IMR-90 (cell line): ENCODE results near the gene CTTN. TPM values are rescaled to one million over a fixed set of nuclear protein-coding genes. Genes with fewer than 3 reads are reported as not detected.

Experiments
- ATAC-seq: fragments of 200-7000 bp; cut with Tn5 transposase; 2 replicates; pipeline ENCODE4 v1.9.1; 2020; ENCODE audit warnings: low read depth, mild to moderate bottlenecking, moderate library complexity
- BruUV-seq: library from RNA; stranded (reverse); fragments of 400-500 nt; replicated peaks from 2 replicates; lab custom pipeline; 2021; lab: Mats Ljungman, UMichigan
- CTCF ChIA-PET: fragments of 300-600 bp; formaldehyde crosslinking; extraction: SDS; loops from one replicate; lab custom pipeline; 2021; ENCODE audit warnings: antibody characterized with exemption; lab: Yijun Ruan, JAX
- POLR2A ChIA-PET: fragments of 300-600 bp; sonication (Branson Sonifier 250); formaldehyde crosslinking; loops from one replicate; lab custom pipeline; 2022; ENCODE audit warnings: antibody characterized with exemption; ENCODE audit not compliant: unreplicated experiment; lab: Charles Lee
- DNase-seq: peaks from one replicate; pipeline ENCODE4 v3.0.0; 2013
- H2AFZ ChIP-seq: replicated peaks from 2 replicates; pipeline ENCODE3; 2013; ENCODE audit warnings: low read length, mild to moderate bottlenecking; ENCODE audit not compliant: poor library complexity
- H2AK5ac ChIP-seq: 2 replicates; pipeline ENCODE4 v1.6.1; 2013; ENCODE audit warnings: low read depth, low read length, inconsistent platforms
- H2AK9ac ChIP-seq: replicated peaks from 2 replicates; pipeline ENCODE3; 2013; ENCODE audit warnings: mild to moderate bottlenecking, low read depth, low read length, moderate library complexity; ENCODE audit not compliant: poor library complexity
- H2BK120ac ChIP-seq: 2 replicates; pipeline ENCODE4 v1.6.1; 2013; ENCODE audit warnings: low read depth, low read length, inconsistent platforms
- H2BK15ac ChIP-seq: 3 replicates; pipeline ENCODE4 v1.6.1; 2013; ENCODE audit warnings: low read depth, low read length, inconsistent platforms
- H2BK20ac ChIP-seq: 2 replicates; pipeline ENCODE4 v1.6.1; 2013; ENCODE audit warnings: low read depth, mild to moderate bottlenecking, inconsistent platforms, low read length, moderate library complexity
- H2BK5ac ChIP-seq: 2 replicates; pipeline ENCODE4 v1.6.1; 2013; ENCODE audit warnings: mild to moderate bottlenecking, low read depth, low read length, inconsistent platforms; ENCODE audit not compliant: poor library complexity, severe bottlenecking
- H3K14ac ChIP-seq: replicated peaks from 2 replicates; pipeline ENCODE4 v1.6.1; 2013; ENCODE audit warnings: low read depth, low read length, inconsistent platforms
- H3K18ac ChIP-seq: 2 replicates; pipeline ENCODE4 v1.6.1; 2013; ENCODE audit warnings: low read depth, low read length, control low read depth
- H3K23ac ChIP-seq: 2 replicates; pipeline ENCODE4 v1.6.1; 2013; ENCODE audit warnings: low read depth, low read length, inconsistent platforms
- H3K27ac ChIP-seq: 2 replicates; pipeline ENCODE4 v1.5.1; 2013; ENCODE audit warnings: mild to moderate bottlenecking, control low read depth, low read length; ENCODE audit not compliant: insufficient read depth
- H3K27me3 ChIP-seq: 2 replicates; pipeline ENCODE4 v1.6.1; 2013; ENCODE audit warnings: low read length; ENCODE audit not compliant: control insufficient read depth, insufficient read depth
- H3K36me3 ChIP-seq: 2 replicates; pipeline ENCODE4 v1.6.1; 2013; ENCODE audit warnings: low read length, mixed read lengths; ENCODE audit not compliant: control insufficient read depth, insufficient read depth
- H3K4ac ChIP-seq: 2 replicates; pipeline ENCODE4 v1.6.1; 2013; ENCODE audit warnings: low read depth, low read length, inconsistent platforms
- H3K4me1 ChIP-seq: 2 replicates; pipeline ENCODE4 v1.6.1; 2013; ENCODE audit warnings: low read length, mixed read lengths; ENCODE audit not compliant: control insufficient read depth, insufficient read depth
- H3K4me2 ChIP-seq: 2 replicates; pipeline ENCODE4 v1.6.1; 2013; ENCODE audit warnings: low read depth, mild to moderate bottlenecking, control low read depth, low read length, moderate library complexity
- H3K4me3 ChIP-seq: 2 replicates; pipeline ENCODE4 v1.5.1; 2013; ENCODE audit warnings: low read depth, mild to moderate bottlenecking, control low read depth, low read length, moderate library complexity; ENCODE audit not compliant: insufficient read depth
- H3K56ac ChIP-seq: 2 replicates; pipeline ENCODE4 v1.6.1; 2013; ENCODE audit warnings: low read length, inconsistent platforms; ENCODE audit not compliant: insufficient read depth; ENCODE audit errors: extremely low read depth
- H3K79me1 ChIP-seq, 2 experiments: 2 replicates each; pipeline ENCODE4 v1.6.1; 2013; ENCODE audit warnings: low read length in 2 of 2, inconsistent platforms in 1 of 2, low read depth in 1 of 2
- H3K9ac ChIP-seq: 2 replicates; pipeline ENCODE4 v1.6.1; 2013; ENCODE audit warnings: low read depth, low read length, control low read depth
- H3K9me1 ChIP-seq: 2 replicates; pipeline ENCODE4 v1.6.1; 2013; ENCODE audit warnings: low read length, inconsistent platforms; ENCODE audit not compliant: insufficient read depth
- H3K9me3 ChIP-seq: 2 replicates; pipeline ENCODE4 v1.6.1; 2013; ENCODE audit warnings: low read length; ENCODE audit not compliant: control insufficient read depth, insufficient read depth
- H4K20me1 ChIP-seq: 2 replicates; pipeline ENCODE4 v1.6.1; 2013; ENCODE audit warnings: low read length, inconsistent platforms; ENCODE audit not compliant: insufficient read depth
- H4K5ac ChIP-seq: 2 replicates; pipeline ENCODE4 v1.6.1; 2013; ENCODE audit warnings: mild to moderate bottlenecking, low read depth, low read length, control low read depth
- H4K8ac ChIP-seq, 2 experiments: 2 replicates each; pipeline ENCODE4 v1.6.1; 2013; ENCODE audit warnings: low read depth in 2 of 2, low read length in 2 of 2, control low read depth in 1 of 2, inconsistent platforms in 1 of 2
- H4K91ac ChIP-seq: 2 replicates; pipeline ENCODE4 v1.6.1; 2013; ENCODE audit warnings: low read depth, low read length, inconsistent platforms; ENCODE audit not compliant: insufficient read depth
- FOS ChIP-seq: fragments of 150-350 bp; IDR thresholded peaks from 2 replicates; pipeline ENCODE4 v1.6.1; 2016; ENCODE audit warnings: low read depth, low read length
- RAD21 ChIP-seq: IDR thresholded peaks from 2 replicates; pipeline ENCODE4 v1.6.1; 2012; ENCODE audit warnings: low read length, improper control_type of control experiment
- WGBS, 2 experiments: methylation state at CpG; one replicate each; pipeline versions ENCODE4 v1.1.5 to v1.1.7; 2013; ENCODE audit warnings: missing lambda C conversion rate in 2 of 2; ENCODE audit not compliant: insufficient read length in 1 of 2; ENCODE audit errors: extremely low coverage in 2 of 2; 5-methylcytosine and 5-hydroxymethylcytosine counted together
- dilution Hi-C: fragments of 300-500 bp; cut with HindIII; formaldehyde crosslinking; loops from one replicate; pipeline ENCODE4 v1.14.3; 2018; ENCODE audit warnings: low sequenced_read_pairs; ENCODE audit not compliant: unreplicated experiment
- in situ Hi-C: fragments of 300-500 bp; cut with MboI; formaldehyde crosslinking; loops from 3 replicates; pipeline ENCODE4 v1.14.3; 2019; ENCODE audit warnings: low sequenced_read_pairs, inconsistent platforms, mixed read lengths
- intact Hi-C: fragments of 100-400 bp; cut with micrococcal nuclease; formaldehyde crosslinking; loops from 2 replicates; pipeline ENCODE4 v1.10.0; 2022
- polyA plus RNA-seq, 3 experiments: library from polyadenylated mRNA; depleted of rRNA; stranded (reverse); fragments of >200 nt; gene quantifications; 2 replicates each; pipeline ENCODE4 v1.2.3, GENCODE V29; 2012; ENCODE audit warnings: low replicate concordance in 1 of 3
- total RNA-seq: library from RNA; depleted of rRNA; stranded (reverse); fragments of >200 nt; gene quantifications from 2 replicates; pipeline ENCODE4 v1.2.3, GENCODE V29; 2012
- TF ChIP-seq, protein P1 (sequence below): fragments of 150-350 bp; IDR thresholded peaks from 2 replicates; pipeline ENCODE4 v1.6.1; 2016; ENCODE audit warnings: low read depth, mild to moderate bottlenecking, low read length, moderate library complexity, borderline replicate concordance

CTTN gene
- total and polyA plus RNA-seq, 2 of the 4 experiments (the other 2 are of a cell fraction), result 287 to 296 TPM

GRCh38 chr11:70477609-70478008 is 79.3 kb downstream of the CTTN start:
- Histone ChIP-seq H4K20me1 (0 out of 2 replicates have a peak, but pooled peaks cover 3% of the 10 kb centered on the region), H3K27ac (no peak overlapping the region), H3K4ac (no peak overlapping the region), H3K23ac (no peak overlapping the region), H3K27me3 (peaks cover 2% of the 10 kb centered on the region; the same call in 1 of the 2 replicates), H2BK5ac (no peak overlapping the region), H3K14ac (no peak overlapping the region), H3K9me1 (peaks cover 3% of the 10 kb centered on the region; the same call in 1 of the 2 replicates), H3K9me3 (no peaks in the 10 kb centered on the region), H3K9ac (no peak overlapping the region), H3K4me3 (no peak overlapping the region), H3K36me3 (peaks cover 4% of the 10 kb centered on the region; the same call in 1 of the 2 replicates), H3K56ac (no peak overlapping the region), H4K91ac (no peak overlapping the region), H3K4me2 (no peak overlapping the region), H3K79me1 (no peaks in the 10 kb centered on the region), H2BK15ac (no peak overlapping the region), H2BK120ac (no peak overlapping the region), H4K5ac (no peak overlapping the region), H3K18ac (no peak overlapping the region), H3K4me1 (peaks cover 3% of the 10 kb centered on the region), H2BK20ac (no peak overlapping the region), H4K8ac (no peak overlapping the region), H2AFZ (no peak overlapping the region), H2AK9ac (no peak overlapping the region), H2AK5ac (no peak overlapping the region)
- intact Hi-C loops, result no loop called here
- DNase-seq, result no peak
- POLR2A ChIA-PET, result no interaction called here
- ATAC-seq, result no peak
- in situ Hi-C loops, result no loop called here
- dilution Hi-C loops, result no loop called here
- WGBS, 2 experiments, result 64% methylated on average over 8 of the region's 10 CpGs; no CpG with 5 or more reads in 1 of the 2 experiments
- BruUV-seq, result no TSS peak
- CTCF ChIA-PET, result no interaction called here
- no peak for TF ChIP-seq FOS
- TF ChIP-seq RAD21, result no peak
- TF ChIP-seq, protein P1, sequence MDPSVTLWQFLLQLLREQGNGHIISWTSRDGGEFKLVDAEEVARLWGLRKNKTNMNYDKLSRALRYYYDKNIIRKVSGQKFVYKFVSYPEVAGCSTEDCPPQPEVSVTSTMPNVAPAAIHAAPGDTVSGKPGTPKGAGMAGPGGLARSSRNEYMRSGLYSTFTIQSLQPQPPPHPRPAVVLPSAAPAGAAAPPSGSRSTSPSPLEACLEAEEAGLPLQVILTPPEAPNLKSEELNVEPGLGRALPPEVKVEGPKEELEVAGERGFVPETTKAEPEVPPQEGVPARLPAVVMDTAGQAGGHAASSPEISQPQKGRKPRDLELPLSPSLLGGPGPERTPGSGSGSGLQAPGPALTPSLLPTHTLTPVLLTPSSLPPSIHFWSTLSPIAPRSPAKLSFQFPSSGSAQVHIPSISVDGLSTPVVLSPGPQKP, result no peak
